HEK293T (cell line): ENCODE data around the gene RET.

Source experiments
- FOXK2 ChIP-seq: fragments of 450-650 bp; IDR thresholded peaks from 2 replicates; pipeline ENCODE4 v1.6.1; 2016; ENCODE audit warnings: mild to moderate bottlenecking
- HDGF ChIP-seq: fragments of 450-650 bp; IDR thresholded peaks from 2 replicates; pipeline ENCODE4 v1.6.1; 2017; ENCODE audit warnings: antibody characterized with exemption, borderline replicate concordance

DNA sequence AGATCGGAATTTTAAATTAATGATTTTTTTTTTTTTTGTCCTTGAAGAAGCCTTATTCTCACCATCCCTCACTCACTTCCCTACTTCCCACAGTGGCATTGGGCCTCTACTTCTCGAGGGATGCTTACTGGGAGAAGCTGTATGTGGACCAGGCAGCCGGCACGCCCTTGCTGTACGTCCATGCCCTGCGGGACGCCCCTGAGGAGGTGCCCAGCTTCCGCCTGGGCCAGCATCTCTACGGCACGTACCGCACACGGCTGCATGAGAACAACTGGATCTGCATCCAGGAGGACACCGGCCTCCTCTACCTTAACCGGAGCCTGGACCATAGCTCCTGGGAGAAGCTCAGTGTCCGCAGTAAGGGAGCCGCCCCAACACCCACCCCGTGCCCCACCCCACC lies 23.5 kb downstream of the RET start:
- TF ChIP-seq FOXK2 (no peak), HDGF (no peak)
